Stimulated activated CD8-positive, alpha-beta memory T cell treated with anti-CD3 and anti-CD28 coated beads, Interleukin-4, amount 100 ng/mL, for 1 hour (primary cell): ENCODE results near the gene UBFD1.
"Not testable (repeated sequence)": the region's sequence is repeated elsewhere in the genome, so short reads cannot be mapped to it uniquely, and the experiment has no call there.

ENCODE experiments used
- DNase-seq, 2 donors: peaks; one replicate each; pipeline ENCODE4 v3.0.0-alpha.2; 2020; ENCODE audit warnings: low read depth in 2 of 2, low spot score in 1 of 2

The UBFD1 gene

GRCh38 chr16:23597003-23597756 is 39.7 kb downstream of the UBFD1 start:
- no peak for DNase-seq

- DNase-seq = no peak
These were observed 50.2 kb downstream of the UBFD1 start for GRCh38 chr16:23607726-23608125.

GRCh38 chr16:23608194-23608593 is 50.7 kb downstream of the UBFD1 start:
- no peak for DNase-seq

- no peak for DNase-seq
These were observed 52.4 kb downstream of the UBFD1 start for GRCh38 chr16:23609929-23610328.

GRCh38 chr16:23610905-23611304 is 53.4 kb downstream of the UBFD1 start:
- DNase-seq = not testable (repeated sequence)

GRCh38 chr16:23611936-23612335 is 54.4 kb downstream of the UBFD1 start:
- DNase-seq = no peak

GRCh38 chr16:23615805-23616204 is 58.3 kb downstream of the UBFD1 start:
- no peak for DNase-seq
